ENCODE data around the gene PODXL.

GRCh38 chr7:131560061-131560460 is 3.6 kb upstream of the PODXL start:
- no peak for TF ChIP-seq CTCF (conservative IDR thresholded peaks at IDR 0.05; ENCODE audit: low read depth in 2 of 2)
- TF ChIP-seq EZH2phosphoT487 (IDR thresholded peaks at IDR 0.05; ENCODE audit: unreplicated experiment) = no peak
- no peak for TF ChIP-seq REST (IDR thresholded peaks at IDR 0.05; ENCODE audit: unreplicated experiment)
- TF ChIP-seq STAT1 (IDR thresholded peaks at IDR 0.05; ENCODE audit: unreplicated experiment) = no peak
- no peak for TF ChIP-seq JUNB (IDR thresholded peaks at IDR 0.05; ENCODE audit: unreplicated experiment)
- TF ChIP-seq EZH2 (IDR thresholded peaks at IDR 0.05; ENCODE audit: low read depth, unreplicated experiment) = no peak
